Left renal cortex interstitium (tissue), 4 donors: Measurements from ENCODE around the gene RAN. TPM values are rescaled to one million over a fixed set of nuclear protein-coding genes. Genes with fewer than 3 reads are reported as not detected.

Experiments
- DNase-seq, 4 donors: peaks; one replicate each; pipeline ENCODE4 v3.0.0-alpha.2; 2013; ENCODE audit warnings: low read depth in 4 of 4, low spot score in 2 of 4, missing footprints in 1 of 4
- polyA plus RNA-seq, 4 donors: library from polyadenylated mRNA; unstranded; fragments of 120-200 nt; gene quantifications; one replicate each; pipeline ENCODE4 v1.2.1, GENCODE V29; 2013; ENCODE audit not compliant: insufficient read length in 4 of 4

Gene RAN
- polyA plus RNA-seq, 4 donors = 571 to 701 (median 636) TPM

DNA sequence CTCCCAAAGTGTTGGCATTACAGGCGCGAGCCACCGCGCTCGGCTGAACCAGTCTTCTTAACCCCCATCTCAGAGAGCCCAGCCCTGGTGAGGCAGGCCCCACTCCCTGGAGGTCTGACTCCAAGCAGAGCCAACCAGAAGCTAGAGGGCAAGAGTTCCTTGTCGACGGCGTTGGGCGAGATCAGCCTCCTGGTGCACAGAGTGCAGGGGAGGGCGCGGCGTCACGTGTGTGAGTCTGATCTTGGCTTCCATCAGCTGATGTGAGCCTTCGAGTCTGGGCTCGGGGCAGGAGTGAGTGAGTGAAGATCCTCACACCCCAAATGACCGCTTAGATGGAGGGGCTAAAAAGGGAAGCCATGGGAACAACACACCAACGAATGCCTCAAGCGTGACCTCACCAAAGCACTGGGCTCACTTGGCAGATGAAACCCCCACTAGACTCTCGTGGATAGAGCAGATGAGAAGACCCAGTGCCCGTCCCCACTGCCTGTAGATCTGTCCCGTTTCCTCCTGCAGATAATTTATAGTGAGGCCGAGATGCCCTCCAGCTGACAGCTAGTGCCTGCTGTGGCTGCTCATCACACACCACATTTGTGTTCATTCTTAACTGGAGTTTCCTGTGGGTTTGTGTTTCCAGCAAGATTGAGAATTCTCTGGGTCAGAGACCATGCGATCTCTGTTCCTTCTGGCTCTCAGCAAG is 53.2 kb downstream of the RAN start:
- no peak for DNase-seq

DNA sequence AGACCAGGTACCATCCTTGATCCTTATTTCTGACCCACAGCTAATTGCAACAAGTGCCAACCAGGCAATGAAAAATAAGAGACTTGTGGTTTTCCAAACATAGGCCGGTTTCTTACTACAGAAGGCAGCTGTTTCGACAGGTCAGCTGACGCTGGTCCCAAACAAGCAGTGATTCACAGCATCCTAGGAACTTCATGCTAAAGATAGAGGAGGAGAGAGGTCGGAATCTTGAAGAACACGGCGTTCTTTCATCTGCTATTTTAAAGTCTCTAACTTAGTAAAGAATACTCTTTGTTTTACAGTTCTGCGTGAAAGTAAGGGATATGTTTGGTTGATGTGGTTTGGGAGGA is 53.8 kb downstream of the RAN start:
- DNase-seq = no peak

Other genes starting within 250 kb of the RAN start
- 10 to 100 TPM; 12.7 to 24.3 (median 16.3) TPM for gene RIMBP2, start 155.8 kb upstream of the RAN start, polyA plus RNA-seq
- gene STX2, start 32.8 kb upstream of the RAN start, polyA plus RNA-seq = 10 to 100 TPM; 22.4 to 36.0 (median 28.5) TPM
- 10 to 100 TPM; 13.3 to 17.5 (median 14.2) TPM for gene ADGRD1, start 81.8 kb downstream of the RAN start, polyA plus RNA-seq